GM19467 (cell line): Measurements from ENCODE around the gene MRPS5.

Source experiments
- ATAC-seq: cut with Tn5 transposase; IDR thresholded peaks from one replicate; pipeline ENCODE4 v1.9.1; 2021; ENCODE audit warnings: mild to moderate bottlenecking, moderate library complexity; ENCODE audit not compliant: unreplicated experiment

MRPS5 gene

GRCh38 chr2:95091885-95092555 lies 29.6 kb downstream of the MRPS5 start:
- ATAC-seq = no peak

DNA sequence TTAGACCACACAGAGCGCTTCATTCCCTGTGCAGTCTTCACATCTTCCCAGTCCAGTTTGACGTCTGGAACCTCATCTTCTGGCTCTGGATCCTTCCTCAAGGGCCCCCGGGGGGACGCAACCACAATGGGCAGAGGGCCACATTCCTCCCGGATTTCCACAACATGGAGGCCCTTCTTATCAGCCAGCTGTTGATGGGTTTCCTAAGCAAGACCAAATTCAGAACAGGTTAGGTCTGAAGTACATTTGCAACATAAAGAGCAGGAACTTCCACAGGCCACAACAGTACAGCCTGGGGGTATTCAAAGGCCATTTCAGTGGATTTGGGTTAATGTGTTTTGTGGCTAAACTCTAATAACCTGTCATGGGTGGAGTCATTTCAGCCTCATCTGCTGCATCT lies 34.2 kb downstream of the MRPS5 start:
- no peak for ATAC-seq

DNA sequence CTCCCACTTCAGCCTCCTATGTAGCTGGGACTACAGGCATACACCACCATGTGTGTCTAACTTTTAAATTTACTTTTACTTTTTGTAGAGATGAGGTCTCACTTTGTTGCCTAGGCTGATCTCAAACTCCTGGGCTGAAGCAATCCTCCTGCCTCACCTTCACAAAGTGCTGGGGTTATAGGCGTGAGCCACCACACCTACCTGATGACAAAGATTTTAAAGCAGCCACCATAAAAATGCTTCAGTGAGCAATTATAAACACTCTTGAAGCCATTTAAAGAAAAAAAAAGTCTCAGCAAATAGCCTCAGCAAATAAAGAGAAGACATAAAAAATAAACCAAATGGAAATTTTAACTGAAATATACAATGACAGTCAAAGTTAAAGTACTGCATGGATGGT lies 35.6 kb downstream of the MRPS5 start:
- no peak for ATAC-seq

DNA sequence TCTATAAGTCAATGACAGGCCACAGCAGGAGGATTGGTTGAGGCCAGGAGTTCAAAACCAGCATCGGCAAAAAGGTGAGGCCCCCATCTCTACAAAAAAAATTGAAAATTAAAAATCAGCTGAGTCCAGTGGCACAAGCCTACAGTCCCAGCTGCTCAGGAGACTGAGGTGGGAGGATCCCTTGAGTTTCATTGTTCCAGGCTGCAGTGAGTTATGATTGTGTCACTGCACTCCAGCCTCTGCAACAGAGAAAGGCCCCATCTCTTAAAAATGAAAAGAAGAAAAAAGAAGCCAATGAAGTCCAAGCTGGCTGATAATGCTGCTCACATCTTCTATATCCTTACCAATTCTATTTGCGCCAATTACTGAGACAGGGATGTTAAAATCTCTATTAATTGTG lies 39.1 kb downstream of the MRPS5 start:
- ATAC-seq = no peak

DNA sequence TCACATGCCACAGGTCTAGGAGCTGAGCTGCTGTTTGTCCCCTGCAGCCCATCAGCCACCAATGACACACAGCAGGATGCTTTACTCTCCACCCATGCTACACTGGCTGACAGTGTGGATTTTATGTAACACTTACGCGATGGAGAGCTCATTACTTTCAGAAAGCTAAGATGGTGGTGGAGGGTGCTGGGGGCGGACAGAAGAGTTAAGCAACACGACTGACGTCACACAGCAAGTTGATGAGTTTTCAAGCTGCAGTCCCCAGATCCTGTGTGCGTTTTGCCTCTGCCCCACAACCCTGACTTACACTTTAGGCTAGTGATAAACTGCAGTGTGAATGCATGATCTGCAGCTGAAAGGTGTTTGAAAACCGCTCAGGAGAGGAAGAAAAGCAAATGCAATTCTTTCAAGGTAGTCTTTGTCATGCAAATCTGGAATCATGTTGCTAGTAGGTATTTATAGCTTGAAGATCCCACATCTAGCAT lies 42.4 kb downstream of the MRPS5 start:
- ATAC-seq = no peak

GRCh38 chr2:95077861-95078603 lies 43.6 kb downstream of the MRPS5 start:
- ATAC-seq = no peak

DNA sequence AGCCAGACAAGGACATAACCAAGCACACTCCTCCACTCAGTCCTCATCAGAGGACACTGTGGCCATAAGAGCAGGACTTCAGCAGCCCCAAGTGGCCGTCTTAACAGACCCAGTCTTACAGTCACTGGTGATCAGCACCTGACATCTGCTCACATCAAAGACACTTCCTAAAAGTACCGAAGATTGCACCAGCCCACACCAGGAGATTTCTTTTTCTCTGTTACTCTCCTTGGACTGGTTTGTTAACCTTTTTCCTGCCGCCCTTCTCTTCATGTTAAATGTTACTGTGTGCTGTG lies 44.1 kb downstream of the MRPS5 start:
- ATAC-seq = no peak

GRCh38 chr2:95076705-95077529 lies 44.7 kb downstream of the MRPS5 start:
- ATAC-seq = peak; percentile 93

DNA sequence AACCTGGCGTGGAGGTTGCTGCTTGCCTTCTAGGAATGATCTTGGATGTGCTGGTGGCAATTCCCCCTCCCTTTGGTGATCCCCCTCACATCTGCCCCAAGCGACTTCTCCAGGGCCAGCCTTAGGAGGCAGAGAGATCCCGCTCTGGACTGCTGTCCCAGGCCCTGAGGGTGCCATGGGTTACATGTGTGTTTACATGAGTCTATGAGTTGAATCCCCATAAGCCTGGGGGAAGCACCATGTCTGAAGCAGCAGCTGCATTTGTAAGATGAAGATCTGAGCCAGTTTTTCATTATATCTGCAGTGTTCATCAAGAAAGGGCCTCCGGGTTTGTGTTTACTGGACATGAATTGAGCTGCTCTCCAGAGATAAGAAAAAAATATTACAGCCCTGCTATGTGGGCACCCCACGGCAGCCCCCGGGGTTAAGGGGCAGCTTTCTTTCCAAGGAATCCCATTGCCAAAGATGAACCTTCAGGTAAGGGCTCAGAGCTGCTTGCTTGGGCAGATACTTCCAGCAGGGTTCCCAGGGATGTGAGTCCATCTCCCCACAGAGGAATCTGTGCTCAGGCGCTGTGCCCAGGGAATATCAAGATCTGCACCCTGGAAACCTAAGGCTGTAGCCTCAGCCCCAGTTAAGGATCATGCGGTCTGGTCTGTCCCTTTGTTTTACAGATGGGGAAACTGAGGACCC lies 46.0 kb downstream of the MRPS5 start:
- no peak for ATAC-seq

- no peak for ATAC-seq
Measured at GRCh38 chr2:95074663-95075439, 46.8 kb downstream of the MRPS5 start.

GRCh38 chr2:95073856-95074662 lies 47.5 kb downstream of the MRPS5 start:
- no peak for ATAC-seq

- no peak for ATAC-seq
Measured at GRCh38 chr2:95072424-95072823, 49.2 kb downstream of the MRPS5 start.

GRCh38 chr2:95071856-95072255 lies 49.8 kb downstream of the MRPS5 start:
- no peak for ATAC-seq

GRCh38 chr2:95069465-95069864 lies 52.1 kb downstream of the MRPS5 start:
- ATAC-seq = no peak

GRCh38 chr2:95068256-95068655 lies 53.4 kb downstream of the MRPS5 start:
- no peak for ATAC-seq

DNA sequence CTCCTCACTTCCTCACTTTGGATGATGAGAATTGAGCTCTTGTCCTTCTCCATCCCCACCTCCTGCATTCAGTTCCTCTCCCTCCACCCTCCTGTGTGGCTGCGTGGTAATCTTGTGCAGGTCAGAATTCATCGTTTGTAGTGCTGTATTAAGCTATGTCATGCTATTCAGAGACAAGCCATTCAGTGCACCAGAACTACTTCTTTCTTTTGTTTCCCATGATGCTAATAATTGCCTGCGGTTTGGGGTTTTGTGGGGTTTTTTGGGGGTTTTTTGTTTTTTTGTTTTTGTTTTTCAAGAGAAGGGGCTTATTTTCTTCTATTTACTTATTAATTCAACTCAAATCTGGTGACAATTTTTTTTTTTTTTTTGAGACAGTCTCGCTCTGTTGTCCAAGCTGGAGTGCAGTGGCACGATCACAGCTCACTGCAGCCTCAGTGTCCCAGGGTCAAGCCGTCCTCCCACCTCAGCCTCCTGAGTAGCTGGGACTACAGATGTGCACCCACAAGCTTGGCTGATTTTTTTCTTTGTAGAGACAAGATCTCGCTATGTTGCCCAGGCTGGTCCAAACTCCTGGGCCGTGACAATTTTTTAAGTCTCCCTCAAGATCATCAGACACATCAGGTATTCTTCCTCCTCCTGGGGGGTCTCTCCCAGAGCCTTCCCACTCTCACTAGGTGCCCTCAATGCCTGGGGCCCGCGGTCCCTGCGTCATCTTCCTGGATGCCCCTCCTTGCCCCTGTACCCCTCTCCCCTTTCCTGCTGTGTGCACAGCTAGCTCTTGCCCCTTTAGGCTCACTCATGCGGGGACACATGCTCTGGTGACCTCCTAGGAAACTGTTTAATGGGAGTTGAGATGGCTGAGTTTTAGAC lies 58.3 kb downstream of the MRPS5 start:
- peak; percentile 50 for ATAC-seq

- ATAC-seq = peak; percentile 20
Measured at GRCh38 chr2:95062242-95063085, 59.1 kb downstream of the MRPS5 start.
